GM12891 (cell line): ENCODE data around the gene TNRC6A.
"Not testable (repeated sequence)": the region's sequence is repeated elsewhere in the genome, so short reads cannot be mapped to it uniquely, and the experiment has no call there.

Experiments used
- DNase-seq: peaks from one replicate; pipeline ENCODE4 v3.0.0; 2011; ENCODE audit warnings: low spot score; ENCODE audit not compliant: insufficient read length
- FAIRE-seq: peaks from 2 replicates; lab custom pipeline; 2011; peaks lifted over from hg19 to GRCh38; lab: Jason Lieb, UNC
- PAX5 ChIP-seq: IDR thresholded peaks from 2 replicates; pipeline ENCODE4 v1.6.1; 2011; ENCODE audit warnings: low read length, moderate library complexity, mild to moderate bottlenecking; ENCODE audit not compliant: insufficient read depth, severe bottlenecking
- POLR2A ChIP-seq: IDR thresholded peaks from 2 replicates; pipeline ENCODE4 v1.6.1; 2011; ENCODE audit warnings: low read depth, low read length, control low read depth
- POLR2AphosphoS5 ChIP-seq: IDR thresholded peaks from 2 replicates; pipeline ENCODE4 v1.6.1; 2011; ENCODE audit warnings: low read depth, low read length, control low read depth
- POU2F2 ChIP-seq: IDR thresholded peaks from 2 replicates; pipeline ENCODE4 v1.6.1; 2011; ENCODE audit warnings: low read depth, mild to moderate bottlenecking, control low read depth, low read length, moderate library complexity
- SPI1 ChIP-seq: IDR thresholded peaks from 2 replicates; pipeline ENCODE4 v1.6.1; 2011; ENCODE audit warnings: low read depth, low read length, control low read depth
- TAF1 ChIP-seq: IDR thresholded peaks from 2 replicates; pipeline ENCODE4 v1.6.1; 2011; ENCODE audit warnings: low read depth, low read length, control low read depth

Gene TNRC6A

GRCh38 chr16:24807301-24807700 lies 77.8 kb downstream of the TNRC6A start:
- FAIRE-seq, result no peak

DNA sequence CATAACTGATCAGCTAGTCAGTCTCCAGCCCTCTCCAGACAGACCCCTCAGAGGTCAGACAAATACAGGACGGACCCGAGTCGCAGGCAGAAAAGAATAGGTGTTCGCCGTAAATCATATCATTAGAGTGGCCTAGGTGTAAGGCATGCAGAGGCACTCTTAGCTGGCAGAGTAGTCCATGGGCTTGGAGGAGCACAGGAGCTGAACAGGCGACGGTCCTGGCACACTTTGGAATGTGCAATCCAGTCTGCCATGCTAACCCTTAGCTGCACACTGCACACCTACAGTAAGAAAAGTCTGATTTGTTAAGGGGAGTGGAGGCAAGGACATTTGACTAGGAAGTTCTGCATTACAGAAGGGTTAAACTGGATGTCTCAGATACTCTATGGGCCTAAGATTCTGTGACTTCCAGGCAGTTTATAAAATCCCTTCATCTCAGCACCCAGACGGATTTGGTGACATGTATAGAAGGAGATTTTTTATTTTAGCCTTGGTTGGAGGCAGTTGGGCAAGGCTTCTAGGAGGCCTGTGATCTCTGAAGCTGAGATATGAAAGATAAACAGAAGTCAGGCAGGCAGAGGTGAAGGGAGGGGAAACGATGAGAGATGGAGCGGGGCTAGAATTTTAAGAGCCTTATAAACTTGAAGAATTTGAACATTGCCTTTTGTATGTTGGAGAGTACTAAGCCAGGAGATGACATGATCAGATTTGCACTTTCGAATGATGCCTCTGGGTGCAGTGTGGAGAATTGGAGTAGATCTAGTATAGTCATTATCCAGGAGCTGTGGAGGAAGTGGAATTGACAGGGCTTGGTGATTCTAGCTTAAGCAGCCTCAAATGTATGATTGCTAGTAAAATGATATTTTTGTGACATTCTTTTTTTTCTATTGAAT lies 81.7 kb downstream of the TNRC6A start:
- FAIRE-seq (no peak), DNase-seq (no peak)
- TF ChIP-seq POLR2AphosphoS5 (no peak), SPI1 (no peak), POU2F2 (no peak), POLR2A (no peak), TAF1 (no peak), PAX5 (no peak)

More at GRCh38 chr16:24807301-24807700, 77.8 kb downstream of the TNRC6A start:
- TF ChIP-seq SPI1 (no peak), POU2F2 (no peak), PAX5 (no peak), TAF1 (no peak), POLR2AphosphoS5 (no peak), POLR2A (no peak)
- DNase-seq, result no peak

DNA sequence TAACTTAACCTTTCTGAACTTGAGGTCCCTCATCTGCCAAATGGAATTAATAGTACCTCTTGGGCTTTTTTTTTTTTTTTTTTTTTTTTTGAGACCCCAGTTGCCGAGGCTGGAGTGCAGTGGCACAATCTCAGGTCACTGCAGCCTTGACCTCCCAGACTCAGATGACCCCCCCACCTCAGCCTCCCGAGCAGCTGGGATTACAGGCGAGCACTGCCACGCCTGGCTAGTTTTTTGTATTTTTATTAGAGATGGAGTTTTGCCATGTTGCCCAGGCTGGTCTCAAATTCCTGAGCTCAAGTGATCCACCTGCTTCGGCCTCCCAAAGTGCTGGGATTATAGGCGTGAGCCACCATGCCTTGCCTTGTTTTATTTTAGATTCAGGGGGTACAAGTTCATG lies 83.4 kb downstream of the TNRC6A start:
- not testable (repeated sequence) for FAIRE-seq, DNase-seq

DNA sequence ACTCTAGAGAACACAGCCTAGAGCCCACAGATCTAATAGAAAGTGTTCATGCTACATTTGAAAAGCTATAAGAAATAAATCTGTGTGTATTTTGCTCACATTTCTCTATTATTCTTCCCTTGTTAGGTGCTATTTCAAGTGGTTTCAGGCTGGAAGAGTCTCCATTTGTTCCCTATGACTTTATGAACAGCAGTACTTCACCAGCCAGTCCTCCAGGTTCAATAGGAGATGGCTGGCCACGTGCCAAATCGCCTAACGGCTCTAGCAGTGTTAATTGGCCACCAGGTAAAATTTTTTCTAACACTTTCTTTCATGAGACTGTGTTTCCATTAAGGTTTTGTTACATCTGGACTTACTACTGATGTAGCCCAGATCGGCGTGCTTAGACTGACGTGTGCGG lies 85.6 kb downstream of the TNRC6A start:
- FAIRE-seq (no peak), DNase-seq (no peak)
- TF ChIP-seq POLR2AphosphoS5 (no peak), SPI1 (no peak), POLR2A (no peak), TAF1 (no peak), POU2F2 (no peak), PAX5 (no peak)

- DNase-seq, result no peak
- FAIRE-seq, result no peak
- TF ChIP-seq TAF1 (no peak), POLR2A (no peak), SPI1 (no peak), POU2F2 (no peak), POLR2AphosphoS5 (no peak), PAX5 (no peak)
Observed at GRCh38 chr16:24816688-24817087, 87.2 kb downstream of the TNRC6A start.

- DNase-seq (no peak), FAIRE-seq (no peak)
- TF ChIP-seq POLR2AphosphoS5 (no peak), POU2F2 (no peak), PAX5 (no peak), TAF1 (no peak), POLR2A (no peak), SPI1 (no peak)
Observed at GRCh38 chr16:24819462-24820040, 90.1 kb downstream of the TNRC6A start.

DNA sequence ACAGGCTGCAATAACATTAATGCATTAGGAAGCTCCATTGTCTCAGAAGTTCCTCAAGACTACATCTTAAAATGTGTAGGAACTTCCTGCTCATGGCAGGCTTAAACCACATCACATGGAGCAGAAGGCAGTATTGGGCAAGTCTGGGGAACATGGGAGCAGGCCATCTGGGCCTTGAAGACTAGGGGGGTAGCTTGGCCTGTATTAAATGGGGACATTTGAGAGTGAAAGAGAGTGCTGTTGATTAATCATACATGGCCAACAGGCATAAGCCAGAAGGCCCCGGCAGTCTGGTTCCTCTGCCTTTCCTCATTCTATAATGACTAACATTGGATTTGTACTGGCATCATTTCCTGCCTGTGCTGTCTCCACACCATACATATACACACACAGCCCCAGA lies 91.1 kb downstream of the TNRC6A start:
- TF ChIP-seq POU2F2 (no peak), PAX5 (no peak), SPI1 (no peak)
- no peak for DNase-seq
- no peak for FAIRE-seq

DNA sequence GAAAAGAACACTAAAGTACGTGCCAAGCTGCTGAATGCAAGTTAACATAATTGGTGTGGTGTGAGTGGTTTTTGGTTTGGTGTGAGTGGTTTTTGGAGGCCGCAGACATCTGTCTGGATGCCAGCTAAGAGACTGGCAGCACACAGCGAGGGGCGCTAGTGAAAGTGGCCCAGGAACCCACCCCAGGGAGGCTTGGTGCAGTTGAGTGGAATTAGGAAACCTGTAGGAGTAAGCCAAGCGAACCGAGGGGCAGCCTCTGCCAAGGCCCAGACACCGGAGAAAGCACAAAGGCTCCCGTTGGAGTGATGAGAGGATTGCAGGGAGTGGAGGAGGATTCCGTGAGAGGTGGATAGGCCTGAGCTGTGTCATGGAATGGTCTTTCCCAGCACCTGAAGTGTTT lies 91.7 kb downstream of the TNRC6A start:
- DNase-seq (no peak), FAIRE-seq (no peak)
- no peak for TF ChIP-seq POLR2A
- TF ChIP-seq PAX5, result no peak
- no peak for TF ChIP-seq TAF1

- no peak for TF ChIP-seq TAF1
- TF ChIP-seq PAX5, result no peak
- TF ChIP-seq POLR2AphosphoS5, result no peak
- TF ChIP-seq SPI1, result no peak
- TF ChIP-seq POLR2A, result no peak
- no peak for TF ChIP-seq POU2F2
- DNase-seq (no peak), FAIRE-seq (no peak)
Observed at GRCh38 chr16:24822542-24822941, 93.1 kb downstream of the TNRC6A start.

- FAIRE-seq (no peak), DNase-seq (no peak)
- TF ChIP-seq SPI1 (no peak), POLR2AphosphoS5 (no peak), POU2F2 (no peak), POLR2A (no peak), PAX5 (no peak), TAF1 (no peak)
Observed at GRCh38 chr16:24822974-24823373, 93.5 kb downstream of the TNRC6A start.
